ENCODE data around the gene RPL35.
A peak's percentile ranks its signal among the peaks of the same experiment; 100 is the strongest.

The RPL35 gene

GRCh38 chr9:124861342-124862229, at the start of gene RPL35, which contains the start of gene ARPC5L:
Gene RPL35 (minus strand): TSS chr9:124861957. CDS start chr9:124861912, 45 bp downstream.
Gene ARPC5L (plus strand): TSS chr9:124862130. CDS start chr9:124869291, 7,161 bp downstream.
- DNase-seq (ENCODE audit: low read depth) = peak; percentile 74
- TF ChIP-seq CTCF (conservative IDR thresholded peaks at IDR 0.05; ENCODE audit: low read depth, low read length) = peak; percentile 12
- H3K4me3 ChIP-seq (ENCODE audit: low read length) = peak within 1 kb of the TSS; percentile 75

- DNase-seq (ENCODE audit: low read depth) = no peak
- H3K4me3 ChIP-seq (ENCODE audit: low read length) = no peak overlapping the region
- no peak for TF ChIP-seq CTCF (conservative IDR thresholded peaks at IDR 0.05; ENCODE audit: low read depth, low read length)
Observed at GRCh38 chr9:124908098-124908497, 46.3 kb upstream of the RPL35 start.

GRCh38 chr9:124906966-124907365, 45.2 kb upstream of the RPL35 start:
- no peak for TF ChIP-seq CTCF (conservative IDR thresholded peaks at IDR 0.05; ENCODE audit: low read depth, low read length)
- H3K4me3 ChIP-seq (ENCODE audit: low read length) = no peak overlapping the region

DNA sequence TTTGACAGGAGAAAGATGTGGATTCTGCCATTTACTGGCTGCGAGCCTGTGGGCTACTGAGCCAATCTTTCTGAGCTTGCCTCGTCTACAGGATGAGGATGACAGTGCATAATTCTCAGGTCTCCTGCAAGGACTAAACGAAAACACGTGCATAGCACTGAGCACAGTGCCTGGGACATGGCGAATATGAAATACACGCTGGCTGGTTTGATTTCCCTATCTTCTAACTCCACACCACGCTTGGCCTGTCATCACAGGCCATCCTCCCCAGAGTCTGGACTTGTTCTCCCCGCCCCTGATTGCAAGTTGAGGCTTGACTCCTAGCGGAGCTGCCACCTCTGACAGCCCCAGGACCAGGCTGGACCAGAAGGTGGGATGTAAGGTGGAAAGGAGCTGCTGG, 38.1 kb upstream of the RPL35 start:
- TF ChIP-seq CTCF (conservative IDR thresholded peaks at IDR 0.05; ENCODE audit: low read depth, low read length) = no peak
- no peak overlapping the region for H3K4me3 ChIP-seq (ENCODE audit: low read length)
- no peak for DNase-seq (ENCODE audit: low read depth)

More at GRCh38 chr9:124906966-124907365, 45.2 kb upstream of the RPL35 start:
- DNase-seq (ENCODE audit: low read depth) = no peak

DNA sequence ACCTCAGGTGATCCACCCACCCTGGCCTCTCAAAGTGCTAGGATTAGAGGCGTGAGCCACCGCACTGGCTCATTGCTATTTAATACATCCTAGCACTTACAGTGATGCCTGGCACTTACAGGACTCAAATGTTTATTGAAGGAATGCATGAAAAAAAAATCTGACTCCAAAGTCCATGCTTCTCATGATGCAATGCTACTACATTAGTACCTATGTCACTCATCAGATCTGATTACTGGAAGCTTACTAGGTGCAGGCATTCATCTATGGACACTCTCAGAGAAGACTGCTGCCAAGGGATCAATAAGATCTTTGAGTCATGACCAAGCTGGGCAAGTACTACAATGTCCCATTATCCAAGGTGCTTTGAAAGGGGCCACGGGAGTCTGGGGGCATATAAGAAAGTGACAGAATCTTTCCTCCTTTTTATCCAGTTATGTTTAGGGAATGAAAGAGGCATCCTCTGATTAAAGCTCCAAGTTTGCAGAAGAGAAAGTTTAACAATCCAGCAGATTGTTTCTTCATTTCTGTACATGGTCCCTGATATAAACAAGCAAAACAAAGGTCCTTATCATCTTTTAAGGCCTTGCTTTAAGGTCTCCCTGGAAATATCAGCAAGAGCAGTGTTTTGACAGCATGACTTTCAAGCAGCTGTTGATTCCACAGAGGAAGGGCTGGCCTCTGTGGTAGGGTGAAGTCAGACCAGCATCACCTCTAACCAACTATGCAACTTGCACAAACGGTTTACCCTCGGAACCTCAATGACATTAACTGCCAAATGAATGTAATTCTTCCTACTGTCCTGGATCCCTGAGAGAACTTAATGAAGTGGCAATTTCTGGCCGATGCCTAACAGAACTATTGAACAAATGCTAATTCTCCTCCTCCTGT, 36.1 kb upstream of the RPL35 start:
- no peak overlapping the region for H3K4me3 ChIP-seq (ENCODE audit: low read length)
- TF ChIP-seq CTCF (conservative IDR thresholded peaks at IDR 0.05; ENCODE audit: low read depth, low read length) = no peak
- DNase-seq (ENCODE audit: low read depth) = no peak

GRCh38 chr9:124894741-124895170, 33.0 kb upstream of the RPL35 start:
- TF ChIP-seq CTCF (conservative IDR thresholded peaks at IDR 0.05; ENCODE audit: low read depth, low read length) = peak; percentile 61
- DNase-seq (ENCODE audit: low read depth) = no peak
- no peak overlapping the region for H3K4me3 ChIP-seq (ENCODE audit: low read length)

All from retinal pigment epithelial cell (primary cell).